ENCODE data around the gene DVL3.

The DVL3 gene

GRCh38 chr3:184134746-184135148 is 20.4 kb upstream of the DVL3 start:
- TF ChIP-seq CTCF (IDR thresholded peaks at IDR 0.05), result peak; percentile 3
- Histone ChIP-seq H3K27me3 (ENCODE audit: control insufficient read depth, insufficient read depth, low read length) (no peaks in the 10 kb centered on the region), H3K4me3 (ENCODE audit: low read depth, low read length) (peak overlapping the region; percentile 80), H3K4me2 (ENCODE audit: low read length) (peak overlapping the region; percentile 96), H3K27ac (peak overlapping the region; percentile 92), H3K4me1 (peaks cover 12% of the 10 kb centered on the region), H3K79me2 (peaks cover 23% of the 10 kb centered on the region), H3K9me3 (ENCODE audit: control insufficient read depth, low read length) (no peaks in the 10 kb centered on the region), H3K9ac (peak overlapping the region; percentile 90), H3K36me3 (ENCODE audit: control insufficient read depth, insufficient read depth, low read length) (no peaks in the 10 kb centered on the region), H2AFZ (peak overlapping the region; percentile 86)

GRCh38 chr3:184135149-184135910 is 19.8 kb upstream of the DVL3 start, which contains the start of gene EIF2B5:
EIF2B5 (plus strand) TSS chr3:184135358; CDS start chr3:184135386, 28 bp downstream.
- Histone ChIP-seq H3K9ac (peak within 1 kb of the TSS; percentile 90), H3K9me3 (ENCODE audit: control insufficient read depth, low read length) (no peaks in the 10 kb centered on the region), H3K4me1 (peaks cover 12% of the 10 kb centered on the region), H3K36me3 (ENCODE audit: control insufficient read depth, insufficient read depth, low read length) (no peaks in the 10 kb centered on the region), H3K27me3 (ENCODE audit: control insufficient read depth, insufficient read depth, low read length) (no peaks in the 10 kb centered on the region), H3K4me2 (ENCODE audit: low read length) (peak within 1 kb of the TSS; percentile 96), H2AFZ (peak within 1 kb of the TSS; percentile 86), H3K79me2 (peaks cover 23% of the 10 kb centered on the region), H3K4me3 (ENCODE audit: low read depth, low read length) (peak within 1 kb of the TSS; percentile 80), H3K27ac (peak within 1 kb of the TSS; percentile 92)
- TF ChIP-seq CTCF (IDR thresholded peaks at IDR 0.05), result peak; percentile 36

- Histone ChIP-seq H3K9ac (peak overlapping the region; percentile 90), H3K9me3 (ENCODE audit: control insufficient read depth, low read length) (no peaks in the 10 kb centered on the region), H3K4me2 (ENCODE audit: low read length) (peak overlapping the region; percentile 96), H3K79me2 (peaks cover 23% of the 10 kb centered on the region), H3K4me1 (peaks cover 12% of the 10 kb centered on the region), H2AFZ (peak overlapping the region; percentile 86), H3K27ac (peak overlapping the region; percentile 92), H3K4me3 (ENCODE audit: low read depth, low read length) (peak overlapping the region; percentile 80), H3K27me3 (ENCODE audit: control insufficient read depth, insufficient read depth, low read length) (no peaks in the 10 kb centered on the region), H3K36me3 (ENCODE audit: control insufficient read depth, insufficient read depth, low read length) (no peaks in the 10 kb centered on the region)
- no peak for TF ChIP-seq CTCF (IDR thresholded peaks at IDR 0.05)
Observed at GRCh38 chr3:184135911-184136260, 19.3 kb upstream of the DVL3 start.

- Histone ChIP-seq H3K27me3 (ENCODE audit: control insufficient read depth, insufficient read depth, low read length) (no peaks in the 10 kb centered on the region), H3K79me2 (peaks cover 23% of the 10 kb centered on the region), H3K9me3 (ENCODE audit: control insufficient read depth, low read length) (no peaks in the 10 kb centered on the region), H2AFZ (no peak overlapping the region), H3K27ac (no peak overlapping the region), H3K4me1 (peaks cover 12% of the 10 kb centered on the region), H3K4me3 (ENCODE audit: low read depth, low read length) (no peak overlapping the region), H3K4me2 (ENCODE audit: low read length) (no peak overlapping the region), H3K36me3 (ENCODE audit: control insufficient read depth, insufficient read depth, low read length) (no peaks in the 10 kb centered on the region), H3K9ac (no peak overlapping the region)
- TF ChIP-seq CTCF (IDR thresholded peaks at IDR 0.05), result no peak
Observed at GRCh38 chr3:184140436-184140835, 14.7 kb upstream of the DVL3 start.

- no peak overlapping the region for H3K4me2 ChIP-seq (ENCODE audit: low read length)
Observed at GRCh38 chr3:184142199-184142598, 13.0 kb upstream of the DVL3 start.

More at GRCh38 chr3:184142199-184142598, 13.0 kb upstream of the DVL3 start:
- no peak overlapping the region for H2AFZ ChIP-seq
- H3K79me2 ChIP-seq, result peaks cover 8% of the 10 kb centered on the region
- TF ChIP-seq CTCF (IDR thresholded peaks at IDR 0.05), result no peak
- H3K27me3 ChIP-seq (ENCODE audit: control insufficient read depth, insufficient read depth, low read length), result no peaks in the 10 kb centered on the region
- H3K27ac ChIP-seq, result no peak overlapping the region
- H3K9ac ChIP-seq, result no peak overlapping the region
- no peaks in the 10 kb centered on the region for H3K36me3 ChIP-seq (ENCODE audit: control insufficient read depth, insufficient read depth, low read length)
- H3K9me3 ChIP-seq (ENCODE audit: control insufficient read depth, low read length), result no peaks in the 10 kb centered on the region
- no peaks in the 10 kb centered on the region for H3K4me1 ChIP-seq
- no peak overlapping the region for H3K4me3 ChIP-seq (ENCODE audit: low read depth, low read length)
